WTC11 (cell line): ENCODE results near the gene IGFN1.

Experiments used
- MAX ChIP-seq: sonication (generic); formaldehyde crosslinking; IDR thresholded peaks from 2 replicates; pipeline ENCODE4 v1.8.0; 2022; ENCODE audit warnings: mild to moderate bottlenecking, missing genetic modification reagents
- TF ChIP-seq, protein P1 (sequence below): sonication (generic); formaldehyde crosslinking; IDR thresholded peaks from 2 replicates; pipeline ENCODE4 v1.8.1; 2023; ENCODE audit warnings: mild to moderate bottlenecking, missing genetic modification reagents, borderline replicate concordance

GRCh38 chr1:201163707-201164106, 26.9 kb upstream of the IGFN1 start:
- TF ChIP-seq, protein P1, sequence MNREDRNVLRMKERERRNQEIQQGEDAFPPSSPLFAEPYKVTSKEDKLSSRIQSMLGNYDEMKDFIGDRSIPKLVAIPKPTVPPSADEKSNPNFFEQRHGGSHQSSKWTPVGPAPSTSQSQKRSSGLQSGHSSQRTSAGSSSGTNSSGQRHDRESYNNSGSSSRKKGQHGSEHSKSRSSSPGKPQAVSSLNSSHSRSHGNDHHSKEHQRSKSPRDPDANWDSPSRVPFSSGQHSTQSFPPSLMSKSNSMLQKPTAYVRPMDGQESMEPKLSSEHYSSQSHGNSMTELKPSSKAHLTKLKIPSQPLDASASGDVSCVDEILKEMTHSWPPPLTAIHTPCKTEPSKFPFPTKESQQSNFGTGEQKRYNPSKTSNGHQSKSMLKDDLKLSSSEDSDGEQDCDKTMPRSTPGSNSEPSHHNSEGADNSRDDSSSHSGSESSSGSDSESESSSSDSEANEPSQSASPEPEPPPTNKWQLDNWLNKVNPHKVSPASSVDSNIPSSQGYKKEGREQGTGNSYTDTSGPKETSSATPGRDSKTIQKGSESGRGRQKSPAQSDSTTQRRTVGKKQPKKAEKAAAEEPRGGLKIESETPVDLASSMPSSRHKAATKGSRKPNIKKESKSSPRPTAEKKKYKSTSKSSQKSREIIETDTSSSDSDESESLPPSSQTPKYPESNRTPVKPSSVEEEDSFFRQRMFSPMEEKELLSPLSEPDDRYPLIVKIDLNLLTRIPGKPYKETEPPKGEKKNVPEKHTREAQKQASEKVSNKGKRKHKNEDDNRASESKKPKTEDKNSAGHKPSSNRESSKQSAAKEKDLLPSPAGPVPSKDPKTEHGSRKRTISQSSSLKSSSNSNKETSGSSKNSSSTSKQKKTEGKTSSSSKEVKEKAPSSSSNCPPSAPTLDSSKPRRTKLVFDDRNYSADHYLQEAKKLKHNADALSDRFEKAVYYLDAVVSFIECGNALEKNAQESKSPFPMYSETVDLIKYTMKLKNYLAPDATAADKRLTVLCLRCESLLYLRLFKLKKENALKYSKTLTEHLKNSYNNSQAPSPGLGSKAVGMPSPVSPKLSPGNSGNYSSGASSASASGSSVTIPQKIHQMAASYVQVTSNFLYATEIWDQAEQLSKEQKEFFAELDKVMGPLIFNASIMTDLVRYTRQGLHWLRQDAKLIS (CRISPR knock-in tag) = no peak
- TF ChIP-seq MAX (CRISPR knock-in tag) = no peak
